Measurements from ENCODE around the gene CDON.
A peak's percentile ranks its signal among the peaks of the same experiment; 100 is the strongest.

The CDON gene

DNA sequence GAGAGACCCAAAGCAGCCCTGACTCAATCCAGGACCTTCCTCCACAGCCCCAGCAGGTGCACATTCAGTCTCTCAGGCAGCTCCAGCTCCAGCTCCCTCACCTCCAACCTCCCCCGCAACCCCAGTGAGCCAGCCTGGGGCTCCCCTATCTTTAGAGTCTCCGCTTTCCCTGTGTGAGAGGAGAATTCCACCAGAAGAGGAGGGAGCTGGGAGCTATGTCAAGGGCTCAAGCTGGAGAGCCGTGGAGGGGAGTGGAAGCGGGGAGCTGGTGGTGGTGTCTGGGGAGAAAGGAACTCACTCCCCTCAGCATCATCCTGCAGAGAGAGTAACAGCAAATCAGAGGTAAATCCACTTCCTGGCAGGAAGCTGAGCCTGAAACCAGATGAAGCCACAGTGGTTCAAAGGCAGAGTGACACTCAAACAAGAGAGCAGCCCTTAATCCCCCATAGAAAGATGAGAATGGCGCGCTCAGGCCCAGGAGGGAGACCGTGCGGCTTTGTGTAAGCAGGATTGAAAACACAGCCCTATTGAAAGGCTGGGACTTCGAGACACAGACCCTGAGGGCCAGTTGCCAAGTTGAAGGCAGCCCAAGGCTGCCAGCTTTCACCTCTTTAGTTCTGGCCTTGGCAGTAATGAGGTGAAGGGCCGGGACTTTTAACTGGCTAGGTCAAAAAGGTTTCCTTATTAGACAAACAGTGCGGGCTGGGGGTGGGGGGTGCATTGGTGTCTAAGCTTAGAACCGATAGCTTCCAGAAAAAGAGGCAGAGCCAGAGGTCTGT lies 21.4 kb upstream of the CDON start:
- DNase-seq: peak; percentile 17

DNA sequence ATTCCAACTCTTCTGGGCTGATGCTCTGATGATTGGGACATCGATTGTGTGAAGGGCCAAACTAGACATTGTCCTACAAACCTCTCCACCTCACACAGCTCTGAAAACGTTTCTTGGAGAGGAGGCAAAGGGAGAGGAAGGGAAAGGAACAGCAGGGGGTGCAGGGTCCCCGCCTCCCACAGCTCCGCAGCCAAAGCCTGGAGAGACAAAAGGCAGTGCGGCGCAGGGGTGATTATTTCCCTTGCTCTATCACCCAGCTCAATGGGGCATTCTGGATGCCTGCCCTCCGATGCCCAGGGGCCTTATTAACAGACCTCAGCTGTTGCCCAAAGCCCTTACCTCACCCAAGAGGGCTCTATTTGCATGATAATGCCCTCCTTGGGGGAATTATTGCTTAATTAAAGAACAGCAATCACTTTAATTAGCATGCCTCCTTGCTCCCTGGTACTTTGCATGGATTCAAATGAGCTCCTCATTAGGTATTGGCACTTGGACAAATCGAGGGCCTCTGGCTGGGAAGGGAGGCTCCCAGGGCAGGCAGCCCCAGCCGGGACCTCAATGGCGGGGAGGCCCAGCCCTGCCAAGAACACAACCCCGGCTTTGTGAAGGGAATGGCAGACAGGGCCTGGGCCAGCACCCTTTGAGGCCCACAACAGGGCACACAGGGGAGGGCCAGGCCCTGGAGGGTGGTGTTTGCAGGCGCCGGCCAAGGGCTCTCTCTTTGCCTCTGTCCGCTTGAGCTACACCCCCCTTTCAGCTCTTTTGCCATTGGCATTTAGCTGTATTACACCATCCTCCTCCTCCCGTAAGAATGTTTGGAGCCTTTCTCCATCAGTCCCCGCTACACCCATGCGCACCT lies 19.8 kb upstream of the CDON start:
- DNase-seq: no peak

DNA sequence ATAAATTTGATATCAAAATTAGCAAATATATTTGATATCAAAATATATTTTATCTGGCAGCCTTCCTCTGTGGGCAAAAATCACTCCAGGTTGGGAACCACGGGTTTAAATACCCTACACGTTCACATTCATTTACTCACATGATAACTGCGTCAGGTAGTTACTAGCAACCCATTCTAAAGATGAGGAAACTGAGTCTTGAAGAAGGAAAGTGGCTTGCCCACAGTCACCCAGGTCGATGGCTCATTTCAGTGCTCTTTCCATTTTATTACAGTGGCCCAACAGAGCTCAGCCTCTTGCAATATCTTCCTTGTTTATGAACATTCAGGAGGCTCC lies 19.2 kb upstream of the CDON start:
- no peak for DNase-seq

DNA sequence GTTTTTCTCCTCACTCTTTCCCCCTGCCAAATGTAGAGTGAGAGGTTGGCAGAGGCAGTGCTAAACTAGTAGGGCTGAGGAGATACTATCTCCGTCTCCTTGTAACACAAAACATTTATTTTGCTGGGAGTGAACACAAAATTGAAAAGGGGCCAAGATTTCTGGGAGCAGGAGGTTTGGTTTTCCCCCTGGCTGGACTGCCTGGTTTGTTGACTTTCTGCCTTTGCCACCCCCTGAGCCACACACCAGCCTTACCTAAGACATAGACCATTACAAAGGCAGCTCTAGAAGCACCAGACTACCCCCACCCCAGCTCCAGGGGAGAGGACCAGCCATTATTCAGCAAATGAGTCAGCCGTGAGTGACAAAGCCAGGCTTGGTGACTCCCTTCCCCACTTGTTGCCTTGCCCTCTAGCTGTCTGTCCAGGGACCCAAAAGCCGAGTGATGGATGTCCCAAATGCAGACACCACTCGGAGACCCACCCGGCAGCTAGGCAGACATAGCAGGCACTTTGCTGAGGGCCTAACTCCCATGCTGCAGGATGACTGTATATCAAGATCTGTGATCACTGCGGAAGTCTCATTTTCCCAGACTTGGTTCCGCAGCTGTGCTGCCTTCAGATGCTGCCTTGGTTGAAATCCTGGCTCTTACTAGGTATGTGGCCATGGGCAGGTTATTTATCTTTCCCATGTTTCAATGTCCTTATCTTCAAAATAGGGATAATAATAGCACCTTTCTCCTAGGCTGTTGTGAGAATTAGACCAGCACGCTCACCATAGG lies 17.7 kb upstream of the CDON start:
- no peak for DNase-seq

DNA sequence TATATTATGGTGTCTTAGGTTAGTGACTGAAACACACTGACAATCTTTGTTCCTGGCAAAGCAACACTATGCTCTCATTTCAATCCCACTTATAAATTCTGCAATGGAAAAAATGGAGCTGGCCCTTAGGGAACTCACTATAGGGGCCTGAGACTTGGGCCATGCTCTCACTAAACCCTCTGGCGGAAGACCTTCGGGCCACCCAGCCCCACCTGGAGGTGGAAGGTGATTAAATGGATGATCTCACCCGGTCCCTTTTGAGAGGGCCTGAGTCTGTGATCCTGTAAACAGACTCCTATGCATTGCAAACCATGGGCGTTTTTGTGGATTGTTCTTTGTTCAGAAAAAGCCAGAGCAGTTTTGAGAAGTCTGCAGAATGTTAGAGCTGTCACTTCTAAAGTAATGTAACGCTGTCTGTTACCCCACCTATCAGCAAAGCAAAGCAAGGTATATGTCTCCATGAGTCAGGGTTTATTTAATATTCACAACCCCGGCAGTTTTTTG lies 17.0 kb upstream of the CDON start:
- no peak for DNase-seq

DNA sequence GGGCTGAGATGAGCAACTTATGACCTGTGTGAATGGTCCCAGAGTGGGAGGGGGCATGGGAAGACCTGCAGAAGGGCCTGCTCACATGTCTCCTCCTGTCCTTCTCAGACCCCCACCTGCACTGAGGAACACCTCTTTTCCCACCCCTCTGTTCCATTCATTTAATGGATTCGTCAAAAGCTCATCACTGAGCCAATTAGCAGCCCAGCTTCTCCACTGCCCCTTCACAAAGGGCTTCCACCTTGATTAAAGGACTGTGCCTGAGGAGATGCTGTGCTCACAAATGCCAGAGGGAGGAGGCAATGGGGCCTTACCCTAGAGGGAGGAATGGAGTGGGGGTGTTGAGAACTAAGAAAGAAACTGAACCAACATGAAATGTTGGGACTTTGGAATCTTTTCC lies 14.0 kb upstream of the CDON start:
- DNase-seq: no peak

DNA sequence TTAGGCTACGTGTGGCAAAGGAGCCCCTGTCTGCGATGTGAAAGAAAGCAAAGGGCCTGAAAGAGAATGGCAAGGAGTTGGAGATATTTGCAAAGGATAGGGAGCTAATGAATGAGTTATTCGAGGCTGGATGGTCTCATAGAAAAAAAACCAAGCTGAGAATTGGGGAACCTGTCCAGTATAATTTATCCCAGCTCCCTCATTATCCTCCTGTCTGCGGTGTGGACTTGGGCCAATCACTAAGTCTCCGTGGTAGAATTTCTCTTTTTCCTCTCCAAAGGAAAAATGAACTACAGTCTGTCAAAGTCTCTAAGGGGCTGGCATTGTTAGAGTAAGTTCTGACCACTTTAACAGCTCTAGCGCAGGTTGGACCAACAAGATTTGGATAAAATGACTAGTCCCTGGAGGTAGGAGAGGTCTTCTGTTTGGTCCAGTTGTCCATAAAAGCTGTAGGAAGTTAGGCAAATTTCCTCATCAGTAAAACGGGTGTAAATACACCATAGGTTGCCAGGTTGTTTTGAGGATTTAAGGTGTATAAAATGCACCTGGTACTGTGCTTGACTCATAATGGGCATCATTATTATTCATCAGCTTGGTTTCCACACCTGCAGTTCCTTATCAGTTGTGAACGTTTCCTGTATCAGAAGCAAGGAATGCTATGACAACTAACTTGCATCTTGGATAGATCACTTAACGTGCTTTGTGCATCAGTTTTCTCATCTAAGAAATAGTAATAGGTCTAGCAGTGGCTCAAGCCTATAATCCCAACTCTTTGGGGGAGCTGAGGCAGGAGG lies 10.3 kb upstream of the CDON start:
- DNase-seq: no peak

DNA sequence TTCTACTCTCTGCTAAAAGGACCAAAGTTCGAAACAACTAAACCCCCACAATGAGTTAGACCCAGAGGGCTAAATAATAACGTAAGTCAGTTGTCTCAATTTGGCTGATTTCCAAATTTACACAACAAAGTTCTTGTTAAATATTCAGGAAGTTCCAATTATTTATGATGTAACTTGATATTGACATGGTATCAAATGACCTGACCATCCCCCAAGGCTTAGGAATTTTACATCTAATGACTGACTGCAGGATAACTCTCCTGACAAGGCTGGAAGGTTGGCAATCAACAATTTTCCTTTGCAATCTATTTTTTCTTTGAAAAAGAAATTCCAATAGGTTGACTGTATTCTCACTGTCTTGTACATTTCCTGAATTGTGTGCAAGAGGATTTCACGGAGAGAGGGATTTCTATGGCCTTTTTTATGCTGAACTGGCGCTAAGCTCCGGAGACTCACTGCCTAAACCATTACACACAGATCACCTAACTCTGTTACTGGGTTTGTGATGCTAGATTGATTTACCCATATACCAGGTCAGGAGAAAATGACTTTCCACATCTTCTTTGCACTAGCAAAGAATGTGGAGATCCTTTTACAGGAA lies 9.6 kb upstream of the CDON start:
- DNase-seq: no peak

DNA sequence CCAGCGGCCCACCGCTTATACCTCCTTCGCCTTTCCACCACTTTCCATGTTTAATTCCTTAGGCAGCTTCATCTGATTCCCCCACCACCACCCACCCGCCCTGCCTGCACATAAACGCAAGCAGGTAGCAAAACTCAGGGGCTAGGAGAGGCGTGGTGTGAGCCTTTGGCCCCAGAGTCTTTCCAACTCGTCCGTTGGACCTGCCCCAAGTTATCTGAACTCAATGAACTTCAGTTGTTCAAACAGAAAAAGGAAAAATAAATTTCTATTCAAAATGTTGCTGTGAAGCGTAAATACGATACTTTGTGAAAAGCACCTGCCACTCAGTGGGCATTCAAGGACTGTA lies 814 bp upstream of the CDON start:
- no peak for DNase-seq

DNA sequence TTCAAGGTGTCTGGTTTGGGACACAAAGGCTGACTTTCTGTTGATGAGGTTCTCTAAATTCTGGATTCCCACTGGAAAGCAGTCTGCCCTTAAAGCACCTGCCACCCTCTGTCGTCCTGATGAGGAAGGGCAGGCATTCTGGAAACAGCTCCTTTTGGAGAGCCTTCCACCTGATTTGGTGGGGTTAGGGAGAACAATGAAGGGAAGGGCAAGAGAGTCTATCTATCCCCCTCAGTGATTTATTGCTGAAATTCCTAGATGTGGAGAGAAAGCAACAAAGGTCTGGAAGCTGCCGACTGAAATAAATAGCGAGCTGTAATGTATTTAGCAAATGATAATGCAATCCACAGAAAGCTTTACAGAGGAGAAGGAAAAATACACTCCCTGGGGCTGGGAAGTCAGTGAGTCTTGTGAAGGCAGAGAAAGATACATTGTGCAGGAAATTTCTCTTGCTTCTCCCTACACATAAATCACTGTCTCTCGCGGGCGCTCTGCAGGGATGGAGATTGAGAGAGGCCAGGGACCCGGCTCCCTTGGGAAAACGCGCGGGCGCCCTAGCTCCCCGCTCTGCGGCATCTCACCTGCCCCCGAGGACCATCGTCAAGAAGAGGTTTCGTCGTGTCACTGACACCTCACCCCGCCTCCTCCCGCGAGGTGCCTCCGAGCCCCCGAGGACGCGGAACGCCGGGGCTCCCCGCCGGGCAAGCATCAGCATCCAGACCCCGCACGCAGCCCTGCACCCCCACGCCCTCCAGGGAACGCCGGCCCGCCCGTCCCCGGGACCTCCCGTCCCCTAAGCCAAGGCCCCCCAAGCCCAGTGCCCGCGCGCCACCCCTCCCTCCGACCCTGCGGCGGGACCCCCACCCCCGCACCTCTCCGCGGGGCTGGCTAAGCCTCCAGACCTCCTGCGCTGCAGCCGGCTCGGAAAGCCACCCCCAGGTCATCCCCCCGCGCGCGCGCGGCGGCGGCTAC lies 673 bp downstream of the CDON start:
- DNase-seq: peak; percentile 44

DNA sequence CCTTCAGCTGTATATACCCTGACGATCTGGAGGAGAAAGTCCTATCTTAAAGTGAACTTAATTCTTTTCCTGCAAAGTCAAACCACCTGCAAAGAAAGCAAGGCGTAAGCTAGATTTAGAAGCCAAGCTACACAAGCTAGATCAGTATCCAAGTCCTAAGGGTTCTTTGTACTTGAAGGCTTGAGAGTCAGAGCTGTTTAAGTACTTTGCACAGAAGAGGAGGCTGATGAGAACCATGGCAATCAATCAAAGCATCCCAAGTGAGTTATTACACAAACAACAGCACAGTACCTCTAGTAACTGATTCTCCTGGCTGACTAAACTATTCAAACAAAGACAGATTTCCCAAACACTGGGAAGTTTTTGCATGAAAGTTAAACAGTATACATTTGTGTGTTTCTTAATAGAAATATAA lies 1.9 kb downstream of the CDON start:
- no peak for DNase-seq

DNA sequence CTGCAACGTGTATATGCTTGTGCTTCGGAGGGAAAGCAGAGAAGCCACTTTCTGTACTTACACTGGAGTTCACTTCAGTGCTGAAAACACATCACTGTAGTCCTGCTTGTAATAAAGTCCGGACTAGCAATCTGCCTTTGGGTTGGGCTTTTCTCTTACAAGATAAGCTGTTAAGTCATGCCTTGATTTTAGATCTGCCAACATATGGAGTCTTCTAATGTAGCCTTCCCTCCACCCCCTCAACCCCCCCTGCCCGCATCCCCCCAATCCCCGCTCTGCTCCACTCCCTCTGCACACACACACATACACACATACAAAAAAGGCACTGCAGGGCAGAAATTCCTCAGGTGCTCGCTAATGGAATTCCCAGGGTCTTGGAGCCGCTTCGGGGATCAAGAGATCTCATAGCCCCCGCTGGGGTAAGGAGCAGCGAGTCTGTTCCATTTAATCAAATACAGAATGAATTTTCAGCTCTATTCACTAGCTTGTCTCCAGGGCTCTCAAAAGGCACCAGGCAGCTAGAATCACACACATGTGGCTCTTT lies 3.4 kb downstream of the CDON start:
- DNase-seq: no peak

DNA sequence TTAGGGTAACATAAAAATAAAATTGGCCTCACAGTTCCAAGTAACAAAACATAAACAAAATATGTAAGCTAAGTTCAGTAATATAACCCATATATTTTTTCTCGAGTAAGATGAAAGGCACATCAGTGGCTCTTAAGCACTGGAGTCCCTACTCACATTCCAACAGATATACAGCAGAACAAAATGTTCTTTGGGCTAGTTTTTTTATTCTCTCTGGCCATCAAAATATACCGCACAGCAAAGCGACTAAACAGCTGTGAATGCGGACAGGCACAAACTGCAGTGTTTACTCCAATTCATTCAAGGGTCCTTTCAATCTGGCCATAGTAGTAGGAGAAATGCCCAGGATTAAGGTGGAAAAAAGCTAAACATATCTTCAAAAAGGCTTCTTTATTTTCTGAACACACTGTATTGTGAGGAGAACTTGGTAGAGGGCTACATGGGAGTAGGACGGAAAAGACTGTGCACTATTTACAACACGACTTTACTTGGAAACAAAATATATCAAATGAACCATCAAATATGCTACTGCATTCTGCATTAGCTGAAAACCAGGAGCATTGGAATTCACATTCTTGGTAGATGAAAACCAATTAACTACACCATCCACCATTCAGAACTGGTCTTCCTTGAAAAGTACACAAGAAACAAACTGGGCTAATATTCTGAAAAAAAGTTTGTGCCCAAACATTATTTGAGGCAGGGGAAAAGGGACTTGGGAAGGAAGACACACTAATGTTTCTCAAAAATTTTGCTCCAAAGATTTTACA lies 4.4 kb downstream of the CDON start:
- DNase-seq: no peak

DNA sequence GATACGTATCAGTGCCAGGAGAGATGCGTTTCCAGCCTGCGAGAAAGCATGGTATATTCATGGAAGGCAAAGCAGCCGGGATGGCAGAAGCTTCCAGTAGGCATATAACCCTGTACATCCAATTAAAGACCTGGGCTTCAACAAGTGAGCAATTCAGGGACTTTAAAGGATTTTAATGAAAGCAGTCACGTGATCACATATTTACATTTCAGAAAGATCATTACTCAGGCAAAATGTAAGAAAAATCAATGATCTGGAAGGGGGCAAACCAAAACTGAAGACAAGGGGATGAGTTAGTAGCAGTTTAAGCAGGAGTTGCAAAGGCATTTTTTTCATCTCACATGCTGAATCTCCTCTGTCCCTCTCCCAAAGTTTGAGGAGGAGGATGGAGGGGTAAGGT lies 7.8 kb downstream of the CDON start:
- DNase-seq: no peak

DNA sequence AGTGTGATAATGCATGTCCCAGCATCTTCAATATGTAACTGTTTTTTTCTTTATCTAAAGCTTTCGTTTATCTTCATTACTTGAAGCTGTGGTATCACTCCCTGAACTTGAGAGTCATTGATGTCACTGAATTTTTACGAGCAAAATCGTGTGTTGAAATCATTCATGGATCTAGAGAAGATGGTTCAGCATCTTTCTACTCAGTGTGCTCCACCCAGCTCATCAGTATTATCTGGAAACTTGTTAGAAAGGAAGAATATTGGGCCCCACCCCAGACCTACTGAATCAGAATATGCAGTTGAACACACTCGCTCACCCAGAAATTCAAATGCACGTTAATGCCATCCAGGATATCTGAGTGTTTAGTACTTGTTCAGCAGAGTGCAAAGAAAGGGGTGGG lies 8.3 kb downstream of the CDON start:
- no peak for DNase-seq

DNA sequence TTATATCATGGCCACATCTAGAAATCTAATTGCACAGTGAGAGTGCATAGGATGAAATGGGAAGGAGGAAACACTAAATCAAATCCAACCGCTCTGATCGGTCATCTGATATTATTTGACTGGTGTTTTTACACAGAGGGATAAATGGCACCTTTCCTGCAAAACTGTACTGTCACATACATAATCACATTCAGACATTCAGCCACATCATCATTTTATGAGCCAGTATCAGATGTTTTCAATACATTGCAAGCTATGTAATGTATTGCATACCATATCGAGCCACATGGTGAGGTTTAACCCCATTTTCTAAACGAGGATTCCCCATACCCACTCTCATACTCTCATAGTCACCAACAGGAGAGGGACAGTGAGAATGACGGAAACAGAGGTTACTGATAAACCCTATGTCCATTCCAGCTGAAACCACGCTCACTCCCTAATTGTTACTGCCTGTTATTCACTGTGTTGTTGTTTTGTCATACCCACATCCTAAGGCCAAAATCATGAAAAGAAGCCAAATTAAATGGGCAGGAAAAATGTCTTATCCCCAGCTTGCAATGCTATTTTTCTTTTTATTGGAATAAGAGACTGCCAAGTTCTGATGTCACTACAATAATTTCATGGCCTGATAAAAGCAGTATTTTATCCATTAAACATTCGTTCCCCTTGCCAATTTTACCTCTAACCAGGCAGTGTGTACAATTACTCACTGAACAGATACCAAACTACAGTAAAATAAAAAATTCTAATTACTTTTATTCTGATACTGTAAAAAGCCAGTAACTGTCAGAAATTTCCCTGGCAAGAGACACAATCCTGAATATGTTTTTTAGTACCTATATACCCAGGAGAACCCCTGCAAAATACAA lies 9.0 kb downstream of the CDON start:
- no peak for DNase-seq

DNA sequence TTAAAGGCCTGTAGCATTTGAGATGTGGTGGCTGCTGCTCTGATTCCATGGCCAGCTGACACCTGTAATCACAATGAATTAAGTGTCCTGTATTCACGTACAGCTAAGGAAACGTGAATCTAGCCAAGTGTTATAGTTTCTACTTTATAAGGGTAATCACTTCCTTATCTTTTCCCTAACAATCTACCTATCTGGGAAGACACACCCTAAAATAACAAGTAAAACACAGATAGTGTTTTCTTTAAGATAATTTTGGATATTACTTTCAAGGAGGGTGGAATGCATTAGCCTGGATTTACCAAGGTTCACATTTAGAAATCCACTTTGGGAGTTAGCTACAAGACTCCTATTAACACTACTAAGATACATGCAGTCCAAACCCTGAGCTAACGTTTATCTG lies 11.5 kb downstream of the CDON start:
- DNase-seq: no peak

DNA sequence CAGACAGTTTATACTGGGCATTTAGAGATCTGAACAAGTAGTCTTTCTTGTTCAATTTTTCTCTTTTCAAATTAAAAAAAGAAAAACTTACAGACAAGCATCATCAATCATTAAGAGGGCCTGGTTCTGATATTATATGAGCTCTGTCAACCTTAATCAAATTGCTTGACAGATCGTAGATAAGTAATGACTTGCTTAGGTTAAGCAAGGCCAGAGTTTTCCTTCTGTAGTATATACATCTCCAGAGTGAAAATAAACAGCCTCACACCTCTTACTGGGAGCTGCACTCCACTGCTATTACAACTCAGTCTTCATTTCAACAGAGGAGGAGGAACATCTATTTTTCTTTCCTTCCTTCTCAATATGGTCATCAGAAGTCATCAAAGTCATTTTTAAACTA lies 13.5 kb downstream of the CDON start:
- DNase-seq: no peak

DNA sequence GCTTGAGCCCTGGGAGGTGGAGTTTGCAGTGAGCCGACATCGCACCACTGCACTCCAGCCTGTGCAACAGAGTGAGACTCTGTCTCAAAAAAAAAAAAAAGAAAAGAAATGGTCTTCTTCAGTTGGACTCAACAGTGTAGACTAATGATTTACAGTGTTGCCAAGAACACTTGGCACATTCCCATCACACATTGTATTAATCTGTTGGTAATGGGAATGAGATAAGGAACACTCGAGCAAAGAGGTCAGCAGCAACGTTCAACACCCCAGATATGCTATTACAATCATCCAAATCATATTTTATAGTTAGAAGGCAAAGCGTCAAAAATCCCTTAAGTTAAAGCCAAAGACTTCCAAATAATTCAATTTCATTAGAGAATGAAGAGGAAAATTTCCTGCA lies 14.5 kb downstream of the CDON start:
- DNase-seq: no peak

Measured in activated naive CD4-positive, alpha-beta T cell treated with anti-CD3 and anti-CD28 coated beads, Interleukin-2, amount 50 U/mL, for 16 hours (primary cell).